Stimulated activated CD8-positive, alpha-beta memory T cell treated with anti-CD3 and anti-CD28 coated beads, Interleukin-12 subunit alpha, Interleukin-12 subunit beta, amount 100 ng/mL, for 24 hours (primary cell): Measurements from ENCODE around the gene UGT2B15.
"Not testable (repeated sequence)": the region's sequence is repeated elsewhere in the genome, so short reads cannot be mapped to it uniquely, and the experiment has no call there.

Experiments used
- DNase-seq: peaks from one replicate; pipeline ENCODE4 v3.0.0-alpha.2; 2020; ENCODE audit errors: extremely low read depth

The UGT2B15 gene

GRCh38 chr4:68670479-68670939 lies at the start of gene UGT2B15:
Gene UGT2B15, minus strand, starts transcription at chr4:68670652. Its CDS starts 34 bp downstream, at chr4:68670618.
- DNase-seq = not testable (repeated sequence)

- no peak for DNase-seq
Observed at GRCh38 chr4:68719075-68719473, 48.6 kb upstream of the UGT2B15 start.

GRCh38 chr4:68718447-68719074 lies 48.1 kb upstream of the UGT2B15 start:
- DNase-seq = no peak

GRCh38 chr4:68717999-68718398 lies 47.5 kb upstream of the UGT2B15 start:
- DNase-seq = no peak

GRCh38 chr4:68714400-68714799 lies 43.9 kb upstream of the UGT2B15 start:
- DNase-seq = no peak

- DNase-seq = no peak
Observed at GRCh38 chr4:68712207-68712606, 41.8 kb upstream of the UGT2B15 start.

GRCh38 chr4:68708566-68708965 lies 38.1 kb upstream of the UGT2B15 start:
- DNase-seq = no peak

GRCh38 chr4:68703168-68703567 lies 32.7 kb upstream of the UGT2B15 start:
- not testable (repeated sequence) for DNase-seq

GRCh38 chr4:68700152-68700551 lies 29.7 kb upstream of the UGT2B15 start:
- DNase-seq = no peak

- no peak for DNase-seq
Observed at GRCh38 chr4:68693325-68694075, 23.0 kb upstream of the UGT2B15 start.

- no peak for DNase-seq
Observed at GRCh38 chr4:68691186-68691585, 20.7 kb upstream of the UGT2B15 start.

- no peak for DNase-seq
Observed at GRCh38 chr4:68683034-68683433, 12.6 kb upstream of the UGT2B15 start.

- DNase-seq = not testable (repeated sequence)
Observed at GRCh38 chr4:68681298-68681697, 10.8 kb upstream of the UGT2B15 start.

- DNase-seq = no peak
Observed at GRCh38 chr4:68673143-68673542, 2.7 kb upstream of the UGT2B15 start.

GRCh38 chr4:68671217-68671616 lies 765 bp upstream of the UGT2B15 start:
- DNase-seq = not testable (repeated sequence)

- DNase-seq = not testable (repeated sequence)
Observed at GRCh38 chr4:68668537-68669163, 1.8 kb downstream of the UGT2B15 start.

GRCh38 chr4:68667551-68667950 lies 2.9 kb downstream of the UGT2B15 start:
- not testable (repeated sequence) for DNase-seq

GRCh38 chr4:68664721-68665120 lies 5.7 kb downstream of the UGT2B15 start:
- DNase-seq = not testable (repeated sequence)

GRCh38 chr4:68662836-68663574 lies 7.4 kb downstream of the UGT2B15 start:
- DNase-seq = not testable (repeated sequence)

GRCh38 chr4:68658672-68659071 lies 11.8 kb downstream of the UGT2B15 start:
- no peak for DNase-seq

- DNase-seq = not testable (repeated sequence)
Observed at GRCh38 chr4:68657022-68657594, 13.3 kb downstream of the UGT2B15 start.
